Tibial nerve (tissue), 4 donors: ENCODE data around the gene MGMT. TPM values are rescaled to one million over a fixed set of nuclear protein-coding genes. Genes with fewer than 3 reads are reported as not detected.

Experiments
- DNase-seq, 2 donors: peaks; one replicate each; pipeline ENCODE4 v3.0.0-alpha.2; 2019; ENCODE audit warnings: low spot score in 2 of 2
- H3K27ac ChIP-seq, 4 donors: fragments of 200-600 bp; sonication (generic) in 3 of 4; one replicate each; pipeline ENCODE4 v1.5.1; 2017 to 2019; ENCODE audit warnings: mild to moderate bottlenecking in 1 of 4
- H3K27me3 ChIP-seq, 2 donors: fragments of 200-600 bp; sonication (generic) in 1 of 2; one replicate each; pipeline versions ENCODE4 v1.5.1 to v1.6.0; 2017 to 2019
- H3K36me3 ChIP-seq, 3 donors: fragments of 200-600 bp; sonication (generic); one replicate each; pipeline ENCODE4 v1.5.1; 2018 to 2019
- H3K4me1 ChIP-seq, 4 donors: fragments of 200-600 bp; sonication (generic) in 3 of 4; one replicate each; pipeline ENCODE4 v1.5.1; 2017 to 2019
- H3K4me3 ChIP-seq, 4 donors: fragments of 200-600 bp; sonication (generic) in 3 of 4; one replicate each; pipeline ENCODE4 v1.5.1; 2017 to 2019; ENCODE audit warnings: mild to moderate bottlenecking in 1 of 4, moderate library complexity in 1 of 4
- H3K9me3 ChIP-seq, 4 donors: fragments of 200-600 bp; sonication (generic) in 3 of 4; one replicate each; pipeline ENCODE4 v1.5.1; 2017 to 2019
- CTCF ChIP-seq, 5 experiments: fragments of 200-600 bp in 3 of 5; fragments of 450-650 bp in 2 of 5; sonication (generic) in 3 of 5; IDR thresholded peaks; one replicate each; pipeline ENCODE4 v1.5.1; 2016 to 2019; ENCODE audit warnings: antibody characterized with exemption in 5 of 5, mild to moderate bottlenecking in 3 of 5, moderate library complexity in 2 of 5
- EP300 ChIP-seq, 2 donors: sonication (generic); formaldehyde crosslinking; IDR thresholded peaks; one replicate each; pipeline ENCODE4 v1.6.1; 2017; ENCODE audit warnings: antibody characterized with exemption in 2 of 2, mild to moderate bottlenecking in 1 of 2
- POLR2A ChIP-seq, 2 donors: fragments of 450-650 bp; IDR thresholded peaks; one replicate each; pipeline ENCODE4 v1.6.1; 2017; ENCODE audit warnings: antibody characterized with exemption in 2 of 2, mild to moderate bottlenecking in 2 of 2, moderate library complexity in 2 of 2
- WGBS, 2 donors: methylation state at CpG; one replicate each; pipeline ENCODE4 v1.1.5; 2018; 5-methylcytosine and 5-hydroxymethylcytosine counted together
- total RNA-seq, 4 donors: library from RNA; depleted of rRNA; stranded (reverse); fragments of >200 nt; gene quantifications; one replicate each; pipeline ENCODE4 v1.1.0, GENCODE V29; 2016

The MGMT gene
- total RNA-seq, 4 donors from 2014 or later, result 26.1 to 39.1 (median 33.7) TPM

GRCh38 chr10:129808092-129808983 lies 341.3 kb downstream of the MGMT start:
- TF ChIP-seq EP300 (IDR thresholded peaks at IDR 0.05) (no peak), CTCF (IDR thresholded peaks at IDR 0.05) (no peak), POLR2A (IDR thresholded peaks at IDR 0.05) (no peak)
- 69 to 71% methylated on average over 20 to 26 of the region's 26 CpGs for WGBS, 2 donors
- Histone ChIP-seq H3K4me3 (no peak overlapping the region), H3K9me3 (peaks cover 0 to 26% (median 3%) of the 10 kb centered on the region in 4 donors), H3K27me3 (no peaks in the 10 kb centered on the region), H3K4me1 (no peaks in the 10 kb centered on the region), H3K36me3 (peaks cover 0 to 8% (median 0%) of the 10 kb centered on the region in 3 donors), H3K27ac (no peak overlapping the region)
- no peak for DNase-seq

- H3K27me3 ChIP-seq, result no peaks in the 10 kb centered on the region
- no peak overlapping the region for H3K27ac ChIP-seq
- peaks cover 0 to 8% (median 0%) of the 10 kb centered on the region in 3 donors for H3K36me3 ChIP-seq
- no peak for TF ChIP-seq EP300 (IDR thresholded peaks at IDR 0.05)
- no peak for TF ChIP-seq POLR2A (IDR thresholded peaks at IDR 0.05)
- TF ChIP-seq CTCF (IDR thresholded peaks at IDR 0.05), result no peak
- WGBS, 2 donors, result 81 to 89% methylated on average over 6 to 9 of the region's 9 CpGs
- H3K4me3 ChIP-seq, result no peak overlapping the region
- no peaks in the 10 kb centered on the region for H3K4me1 ChIP-seq
- no peak for DNase-seq
- peaks cover 0 to 25% (median 3%) of the 10 kb centered on the region in 4 donors for H3K9me3 ChIP-seq
Measured at GRCh38 chr10:129809431-129809830, 342.4 kb downstream of the MGMT start.

GRCh38 chr10:129809841-129810240 lies 342.8 kb downstream of the MGMT start:
- Histone ChIP-seq H3K27me3 (no peaks in the 10 kb centered on the region), H3K4me3 (no peak overlapping the region), H3K36me3 (peaks cover 0 to 8% (median 0%) of the 10 kb centered on the region in 3 donors), H3K4me1 (no peaks in the 10 kb centered on the region), H3K27ac (no peak overlapping the region), H3K9me3 (peaks cover 0 to 26% (median under 1%) of the 10 kb centered on the region in 4 donors)
- TF ChIP-seq CTCF (IDR thresholded peaks at IDR 0.05) (no peak), POLR2A (IDR thresholded peaks at IDR 0.05) (no peak), EP300 (IDR thresholded peaks at IDR 0.05) (no peak)
- DNase-seq, result no peak
- WGBS, 2 donors, result 87 to 89% methylated on average over 13 of the region's 13 CpGs

GRCh38 chr10:129811208-129811607 lies 344.2 kb downstream of the MGMT start:
- Histone ChIP-seq H3K4me3 (no peak overlapping the region), H3K36me3 (no peaks in the 10 kb centered on the region), H3K27ac (no peak overlapping the region), H3K4me1 (no peaks in the 10 kb centered on the region), H3K27me3 (no peaks in the 10 kb centered on the region), H3K9me3 (peaks cover 0 to 13% (median 0%) of the 10 kb centered on the region in 4 donors)
- no peak for DNase-seq
- WGBS, 2 donors, result 91 to 94% methylated on average over 6 to 9 of the region's 9 CpGs
- TF ChIP-seq EP300 (IDR thresholded peaks at IDR 0.05) (no peak), POLR2A (IDR thresholded peaks at IDR 0.05) (no peak), CTCF (IDR thresholded peaks at IDR 0.05) (no peak)

- TF ChIP-seq EP300 (IDR thresholded peaks at IDR 0.05) (no peak), CTCF (IDR thresholded peaks at IDR 0.05) (no peak), POLR2A (IDR thresholded peaks at IDR 0.05) (no peak)
- Histone ChIP-seq H3K4me3 (no peak overlapping the region), H3K27ac (no peak overlapping the region), H3K27me3 (no peaks in the 10 kb centered on the region), H3K36me3 (no peaks in the 10 kb centered on the region), H3K4me1 (no peaks in the 10 kb centered on the region), H3K9me3 (peaks cover 0 to 9% (median 0%) of the 10 kb centered on the region in 4 donors)
- 71 to 74% methylated on average over 7 of the region's 7 CpGs for WGBS, 2 donors
- DNase-seq, result no peak
Measured at GRCh38 chr10:129812398-129812797, 345.4 kb downstream of the MGMT start.
